Endometrial microvascular endothelial cells (primary cell): Measurements from ENCODE around the gene PEX5L. TPM values are rescaled to one million over a fixed set of nuclear protein-coding genes. Genes with fewer than 3 reads are reported as not detected.
"Not testable (repeated sequence)": the region's sequence is repeated elsewhere in the genome, so short reads cannot be mapped to it uniquely, and the experiment has no call there.

Experiments
- in situ Hi-C: cut with HindIII; loops from 2 replicates; pipeline ENCODE4 v1.10.0; 2017; ENCODE audit warnings: low sequenced_read_pairs, low pct_unique_long_range_greater_than_20kb; ENCODE audit errors: inconsistent ontology term
- total RNA-seq: library from RNA; depleted of rRNA; stranded (reverse); fragments of >200 nt; gene quantifications from one replicate; pipeline ENCODE4 v1.2.3, GENCODE V29; 2015; ENCODE audit errors: inconsistent ontology term

The PEX5L gene
- total RNA-seq, 1 donor from 2014 or later: not detected

- in situ Hi-C loops: no loop called here
These were observed 225.2 kb downstream of the PEX5L start for GRCh38 chr3:179811321-179812095.

- in situ Hi-C loops: no loop called here
These were observed 227.1 kb downstream of the PEX5L start for GRCh38 chr3:179809639-179810038.

- in situ Hi-C loops: no loop called here
These were observed 229.1 kb downstream of the PEX5L start for GRCh38 chr3:179807588-179807987.

- in situ Hi-C loops: no loop called here
These were observed 230.6 kb downstream of the PEX5L start for GRCh38 chr3:179806177-179806576.

DNA sequence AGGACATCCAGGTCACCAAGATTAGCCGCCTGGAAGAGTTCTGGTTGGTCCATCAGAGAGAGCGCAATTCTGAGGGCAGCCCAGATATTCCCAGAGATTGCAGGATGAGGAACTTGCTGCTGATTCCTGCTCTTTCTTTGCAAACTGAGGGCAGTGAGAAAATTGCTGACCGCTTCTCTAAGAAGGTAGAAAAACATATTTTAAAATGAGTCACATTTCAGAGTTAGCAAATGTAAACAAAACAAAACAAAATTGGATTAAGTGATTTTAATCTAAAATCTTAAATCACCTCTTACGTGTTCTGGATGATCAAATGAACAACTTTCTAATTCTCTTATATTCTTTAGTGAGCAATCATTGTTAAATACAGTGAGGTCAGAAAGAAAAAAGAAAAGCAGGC, 234.9 kb downstream of the PEX5L start:
- in situ Hi-C loops: no loop called here

DNA sequence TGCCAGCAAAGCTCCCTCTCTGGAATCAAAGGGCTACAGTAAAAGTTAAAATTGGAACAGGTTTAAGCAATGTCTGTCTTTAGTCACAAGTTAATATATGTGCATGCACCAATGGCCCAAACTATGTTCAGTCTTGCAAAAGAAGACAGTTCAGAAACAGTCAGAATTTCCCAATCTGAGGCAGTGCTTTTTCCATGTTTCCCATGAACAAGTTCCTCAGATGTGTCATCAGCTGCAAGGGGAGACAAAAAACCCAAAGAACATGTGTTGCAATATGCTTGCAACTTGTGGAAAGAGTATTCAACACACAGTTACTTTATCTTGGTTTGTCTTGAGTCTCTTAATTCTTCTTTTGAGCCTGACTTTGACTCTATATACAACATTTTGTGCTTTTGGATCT, 235.5 kb downstream of the PEX5L start:
- in situ Hi-C loops: no loop called here

GRCh38 chr3:179797192-179797591, 239.5 kb downstream of the PEX5L start:
- in situ Hi-C loops: no loop called here

DNA sequence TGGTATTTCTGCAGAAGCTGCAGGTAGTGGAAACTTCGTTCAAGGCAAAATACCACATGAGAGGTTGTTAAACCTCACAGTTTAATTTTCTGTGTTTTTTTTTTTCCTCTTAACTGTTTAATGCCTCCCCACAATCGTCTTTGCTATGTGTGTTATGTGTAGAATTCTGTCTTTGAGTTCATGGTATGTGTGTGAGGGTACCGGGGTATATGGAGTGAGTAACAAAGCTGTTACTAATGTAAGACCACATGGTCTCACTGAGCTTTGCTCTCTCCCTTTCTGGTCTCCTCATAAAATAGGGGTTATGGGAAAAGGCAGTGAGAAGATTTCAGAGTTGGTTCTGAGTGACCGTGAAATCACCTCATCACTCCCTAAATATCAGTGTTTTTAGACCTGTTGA, 240.3 kb downstream of the PEX5L start:
- in situ Hi-C loops: no loop called here

DNA sequence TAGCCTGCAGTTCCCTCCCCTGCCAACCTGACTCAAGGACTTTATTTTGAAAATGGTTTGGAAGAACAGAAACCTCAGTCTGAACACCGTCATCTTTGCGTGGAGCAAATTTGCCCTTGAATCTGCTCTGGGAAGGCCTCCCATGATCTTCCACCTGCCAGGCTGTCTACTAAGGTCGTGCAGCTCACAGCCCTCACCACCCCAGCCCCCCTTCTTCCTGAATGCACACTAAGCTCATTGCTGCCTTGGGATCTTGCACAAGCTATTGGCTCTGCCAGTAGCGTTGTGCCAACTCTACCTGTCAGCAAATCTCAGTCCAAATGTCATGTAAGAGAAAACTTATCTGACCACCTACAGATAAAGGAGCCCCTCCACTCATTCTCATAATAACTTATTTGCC, 242.4 kb downstream of the PEX5L start:
- in situ Hi-C loops: no loop called here

DNA sequence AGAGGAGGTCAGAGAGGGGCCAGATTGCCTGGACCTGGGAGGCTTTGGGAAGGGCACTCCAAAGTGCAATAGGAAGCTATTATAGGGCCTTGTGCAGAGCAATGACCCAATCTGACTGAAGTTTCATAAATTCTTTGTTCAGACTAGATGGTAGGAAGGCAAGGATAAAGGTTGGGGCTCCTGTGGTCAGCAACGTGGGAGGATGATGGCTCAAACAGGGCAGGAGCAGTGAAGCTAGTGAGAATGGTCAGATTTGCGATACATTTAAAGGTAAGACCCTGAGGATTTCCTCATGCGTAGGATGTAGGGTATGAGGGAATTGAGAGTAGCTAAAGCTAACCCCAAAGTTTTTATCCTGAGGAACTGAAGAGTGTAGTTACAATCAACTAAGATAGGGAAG, 244.9 kb downstream of the PEX5L start:
- in situ Hi-C loops: no loop called here

DNA sequence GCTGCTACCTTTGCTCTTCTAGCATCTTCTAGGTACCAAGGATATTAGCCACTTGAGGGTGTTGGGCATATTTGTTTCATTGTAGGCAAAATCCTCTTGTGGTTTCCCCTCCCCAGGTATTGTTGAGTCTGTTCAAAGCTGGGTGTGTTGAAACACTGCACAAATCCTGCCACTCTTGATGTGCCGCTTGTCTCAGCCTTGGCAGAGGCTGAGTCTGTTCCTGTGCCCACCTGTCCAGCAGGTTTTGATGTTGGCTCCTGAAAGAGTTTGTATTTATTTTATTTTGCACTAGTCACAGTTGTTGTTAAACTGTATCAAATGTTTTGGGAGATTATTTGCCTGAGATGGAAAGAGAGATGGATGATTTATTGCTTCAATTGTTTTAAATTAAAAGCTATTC, 247.7 kb downstream of the PEX5L start:
- in situ Hi-C loops: no loop called here

- in situ Hi-C loops: not testable (repeated sequence)
These were observed 253.9 kb downstream of the PEX5L start for GRCh38 chr3:179782841-179783240.

DNA sequence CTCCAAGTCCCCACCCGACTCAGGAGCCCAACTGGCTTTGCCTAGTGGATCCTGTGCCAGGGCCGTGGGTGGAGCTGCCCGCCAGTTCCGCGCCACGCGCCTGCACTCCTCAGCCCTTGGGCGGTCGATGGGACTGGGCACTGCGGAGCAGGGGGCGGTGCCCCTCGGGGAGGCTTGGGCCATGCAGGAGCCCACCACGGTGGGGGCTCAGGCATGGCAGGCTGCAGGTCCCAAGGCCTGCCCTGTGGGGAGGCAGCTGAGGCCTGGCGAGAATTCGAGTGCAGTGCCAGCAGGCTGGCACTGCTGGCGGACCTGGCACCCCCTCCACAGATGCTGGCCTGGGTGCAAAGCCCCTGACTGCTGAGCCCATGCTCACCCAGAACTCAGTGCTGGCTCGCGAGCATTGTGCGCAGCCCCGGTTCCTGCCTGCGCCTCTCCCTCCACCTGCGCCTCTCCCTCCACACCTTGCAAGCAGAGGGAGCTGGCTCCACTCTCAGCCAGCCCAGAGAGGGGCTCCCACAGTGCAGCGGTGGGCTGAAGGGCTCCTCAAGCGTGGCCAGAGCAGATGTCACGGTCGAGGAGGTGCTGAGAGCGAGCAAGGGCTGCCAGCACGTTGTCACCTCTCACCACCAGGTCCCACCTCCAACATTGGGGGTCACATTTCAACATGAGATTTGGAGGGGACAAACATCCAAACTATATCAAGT, 261.2 kb downstream of the PEX5L start:
- in situ Hi-C loops: no loop called here

- in situ Hi-C loops: no loop called here
These were observed 264.4 kb downstream of the PEX5L start for GRCh38 chr3:179772297-179772696.

- in situ Hi-C loops: no loop called here
These were observed 264.9 kb downstream of the PEX5L start for GRCh38 chr3:179771797-179772196.

DNA sequence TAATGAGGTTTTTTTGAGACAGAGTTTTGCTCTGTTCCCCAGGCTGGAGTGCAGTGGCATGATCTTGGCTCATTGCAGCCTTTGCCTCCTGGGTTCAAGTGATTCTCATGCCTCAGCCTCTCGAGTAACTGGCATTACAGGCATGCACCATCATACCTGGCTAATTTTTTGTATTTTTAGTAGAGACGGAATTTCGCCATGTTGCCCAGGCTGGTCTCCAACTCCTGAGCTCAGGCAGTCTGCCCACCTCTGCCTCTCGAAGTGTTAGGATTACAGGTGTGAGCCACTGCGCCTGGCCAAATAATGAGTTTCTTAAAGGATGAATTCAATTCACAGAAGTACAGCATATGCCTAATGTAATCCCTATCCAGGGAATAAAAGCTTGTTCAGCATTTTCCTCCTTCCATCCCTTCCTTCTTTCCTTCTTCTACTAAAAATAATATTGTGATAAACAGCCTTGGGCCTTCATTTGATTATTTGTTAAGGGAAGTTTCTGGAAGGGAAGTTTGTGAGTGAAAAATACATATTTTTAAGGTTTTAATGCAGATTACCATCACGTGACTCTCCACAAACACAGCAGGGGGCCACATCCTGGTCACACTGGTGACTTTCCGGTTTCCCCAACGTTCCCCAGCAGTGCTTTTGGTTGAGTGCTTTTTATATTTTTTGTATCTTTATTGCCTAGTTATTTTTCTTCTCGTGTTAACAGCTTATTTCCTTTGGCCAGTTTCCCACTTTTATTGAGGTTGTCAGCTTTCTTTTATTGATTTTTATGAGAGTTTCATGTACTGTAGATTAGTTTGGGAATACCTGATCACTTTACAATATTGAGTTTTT, 267.1 kb downstream of the PEX5L start:
- in situ Hi-C loops: no loop called here

DNA sequence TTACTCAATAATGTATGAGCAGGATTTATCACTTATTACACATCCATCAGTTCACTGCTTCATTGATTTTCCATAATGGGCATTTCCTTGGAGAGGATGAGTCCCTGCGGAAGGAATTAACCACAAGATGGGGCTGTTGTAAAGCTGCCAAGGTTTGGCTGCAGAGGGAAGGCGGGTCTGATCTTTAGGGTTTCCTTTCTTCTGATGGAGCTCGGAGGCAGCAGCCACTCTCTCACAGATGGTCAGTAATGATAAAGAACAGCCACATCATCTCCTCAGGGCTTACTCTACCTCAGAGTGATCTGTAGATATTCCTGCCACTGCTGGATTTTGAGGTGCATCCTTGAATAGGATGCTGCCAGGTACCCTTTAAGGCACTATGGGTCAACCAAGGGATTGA, 268.7 kb downstream of the PEX5L start:
- in situ Hi-C loops: no loop called here

DNA sequence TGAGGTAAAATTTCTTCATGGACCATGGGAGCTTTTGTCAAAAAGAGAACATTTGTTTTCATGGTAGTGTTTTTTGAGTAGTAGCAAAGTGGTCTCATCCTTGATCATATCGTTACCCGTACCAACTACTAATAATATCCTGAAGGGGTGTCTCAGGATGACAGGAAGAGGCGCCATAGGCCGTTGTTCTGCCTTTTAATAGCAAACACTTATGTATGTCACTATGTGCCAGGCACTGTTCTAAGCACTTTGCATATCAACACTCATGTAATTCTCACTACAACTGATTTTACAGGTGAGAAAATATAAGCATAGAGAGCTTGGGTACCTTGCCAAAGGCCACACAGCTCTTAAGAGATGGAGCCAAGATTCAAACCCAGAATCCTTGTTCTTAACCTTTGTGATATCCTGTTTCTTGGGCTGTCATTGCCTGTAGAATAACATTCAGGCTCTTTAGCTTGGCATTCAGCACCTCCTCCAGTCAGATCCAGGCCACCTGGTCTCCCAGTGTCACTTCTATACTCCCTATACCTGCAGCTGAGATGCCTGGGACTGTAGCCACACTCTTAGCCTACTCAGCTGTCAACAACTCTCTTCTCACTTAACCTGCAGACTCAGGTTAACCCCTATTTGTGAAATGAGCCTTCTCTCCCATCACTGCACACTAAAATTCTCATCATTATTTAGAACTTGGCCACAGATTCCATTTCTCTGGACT, 270.2 kb downstream of the PEX5L start:
- in situ Hi-C loops: no loop called here

GRCh38 chr3:179765396-179765795, 271.3 kb downstream of the PEX5L start:
- in situ Hi-C loops: no loop called here
